ENCODE measurements around the gene TBXA2R. TPM values are rescaled to one million over a fixed set of nuclear protein-coding genes. Genes with fewer than 3 reads are reported as not detected.

Gene TBXA2R
- total RNA-seq, 1 donor from 2014 or later = 0.39 TPM

- Mint-ChIP-seq H3K27me3 (ENCODE audit: low read depth, unreplicated experiment) (peaks cover 9% of the 10 kb centered on the region), H3K27ac (ENCODE audit: unreplicated experiment) (no peak overlapping the region), H3K9me3 (ENCODE audit: unreplicated experiment) (no peaks in the 10 kb centered on the region), H3K4me3 (ENCODE audit: unreplicated experiment) (peak overlapping the region; percentile 22), H3K4me1 (ENCODE audit: low read depth, unreplicated experiment) (peaks cover 12% of the 10 kb centered on the region), H3K36me3 (ENCODE audit: low read depth, unreplicated experiment) (peaks cover 3% of the 10 kb centered on the region)
- peaks cover 8% of the 10 kb centered on the region for H4K20me1 ChIP-seq (ENCODE audit: insufficient read depth, low read length)
- peak; percentile 97 for FAIRE-seq
- DNase-seq (ENCODE audit: low read depth) = peak; percentile 97
- no peak overlapping the region for H2AFZ ChIP-seq (ENCODE audit: low read depth, low read length)
- H3K27me3 ChIP-seq (ENCODE audit: insufficient read depth, low read length) = no peaks in the 10 kb centered on the region
- peak overlapping the region; percentile 58 for H3K27ac ChIP-seq (ENCODE audit: low read depth, low read length)
- peak overlapping the region; percentile 22 for H3K9ac ChIP-seq (ENCODE audit: low read length)
- H3K79me2 ChIP-seq (ENCODE audit: insufficient read depth, low read length) = no peaks in the 10 kb centered on the region
- TF ChIP-seq CTCF (IDR thresholded peaks at IDR 0.05; ENCODE audit: insufficient read depth, low read depth, low read length) = no peak
- no peak for TF ChIP-seq EZH2 (IDR thresholded peaks at IDR 0.05; ENCODE audit: insufficient read depth, low read length)
- H3K4me2 ChIP-seq (ENCODE audit: low read length) = peak overlapping the region; percentile 61
- H3K4me1 ChIP-seq (ENCODE audit: insufficient read depth, low read length) = peaks cover 24% of the 10 kb centered on the region
- no peaks in the 10 kb centered on the region for H3K9me3 ChIP-seq (ENCODE audit: insufficient read depth, low read depth, low read length)
- no peak overlapping the region for H3K4me3 ChIP-seq (ENCODE audit: insufficient read depth, low read depth, low read length)
- H3K36me3 ChIP-seq (ENCODE audit: insufficient read depth, low read length) = peaks cover 3% of the 10 kb centered on the region
Measured at GRCh38 chr19:3580156-3580934, 26.3 kb downstream of the TBXA2R start.

- peaks cover 16% of the 10 kb centered on the region for H4K20me1 ChIP-seq (ENCODE audit: insufficient read depth, low read length)
- FAIRE-seq (no peak), DNase-seq (ENCODE audit: low read depth) (no peak)
- no peaks in the 10 kb centered on the region for H3K9me3 ChIP-seq (ENCODE audit: insufficient read depth, low read depth, low read length)
- peaks cover 1% of the 10 kb centered on the region for H3K79me2 ChIP-seq (ENCODE audit: insufficient read depth, low read length)
- Mint-ChIP-seq H3K27me3 (ENCODE audit: low read depth, unreplicated experiment) (peaks cover 9% of the 10 kb centered on the region), H3K4me3 (ENCODE audit: unreplicated experiment) (no peak overlapping the region), H3K4me1 (ENCODE audit: low read depth, unreplicated experiment) (peaks cover 15% of the 10 kb centered on the region), H3K9me3 (ENCODE audit: unreplicated experiment) (peaks cover 2% of the 10 kb centered on the region), H3K27ac (ENCODE audit: unreplicated experiment) (no peak overlapping the region), H3K36me3 (ENCODE audit: low read depth, unreplicated experiment) (peaks cover 10% of the 10 kb centered on the region)
- TF ChIP-seq EZH2 (IDR thresholded peaks at IDR 0.05; ENCODE audit: insufficient read depth, low read length) (no peak), CTCF (IDR thresholded peaks at IDR 0.05; ENCODE audit: insufficient read depth, low read depth, low read length) (no peak)
- H3K4me1 ChIP-seq (ENCODE audit: insufficient read depth, low read length) = peaks cover 24% of the 10 kb centered on the region
- no peak overlapping the region for H2AFZ ChIP-seq (ENCODE audit: low read depth, low read length)
- peaks cover 3% of the 10 kb centered on the region for H3K36me3 ChIP-seq (ENCODE audit: insufficient read depth, low read length)
- no peak overlapping the region for H3K4me3 ChIP-seq (ENCODE audit: insufficient read depth, low read depth, low read length)
- no peak overlapping the region for H3K9ac ChIP-seq (ENCODE audit: low read length)
- no peak overlapping the region for H3K27ac ChIP-seq (ENCODE audit: low read depth, low read length)
- H3K27me3 ChIP-seq (ENCODE audit: insufficient read depth, low read length) = no peaks in the 10 kb centered on the region
- H3K4me2 ChIP-seq (ENCODE audit: low read length) = no peak overlapping the region
Measured at GRCh38 chr19:3578390-3578789, 28.3 kb downstream of the TBXA2R start.

Data from astrocyte (in vitro differentiated cells and primary cell).